Vagina (tissue), 2 donors: Measurements from ENCODE around the gene FAM162A. TPM values are rescaled to one million over a fixed set of nuclear protein-coding genes. Genes with fewer than 3 reads are reported as not detected.

Source experiments
- DNase-seq, 2 donors: peaks; one replicate each; pipeline ENCODE4 v3.0.0-alpha.2; 2017; ENCODE audit errors: extremely low spot score in 2 of 2
- H3K27ac ChIP-seq: fragments of 200-600 bp; sonication (generic); one replicate; pipeline ENCODE4 v1.5.1; 2019
- H3K27me3 ChIP-seq: fragments of 200-600 bp; sonication (generic); one replicate; pipeline ENCODE4 v1.5.1; 2019
- H3K36me3 ChIP-seq, 2 donors: fragments of 200-600 bp; sonication (generic); one replicate each; pipeline ENCODE4 v1.5.1; 2017 to 2019
- H3K4me1 ChIP-seq: fragments of 200-600 bp; sonication (generic); one replicate; pipeline ENCODE4 v1.5.1; 2019
- H3K4me3 ChIP-seq, 2 donors: fragments of 200-600 bp; sonication (generic); 1 replicate in 1 of 2; 2 replicates in 1 of 2; pipeline ENCODE4 v1.5.1; 2016 to 2019
- H3K9me3 ChIP-seq: fragments of 200-600 bp; sonication (generic); one replicate; pipeline ENCODE4 v1.5.1; 2019
- CTCF ChIP-seq, 3 experiments: fragments of 450-650 bp in 2 of 3; fragments of 200-600 bp in 1 of 3; sonication (generic) in 1 of 3; IDR thresholded peaks; one replicate each; pipeline ENCODE4 v1.5.1; 2017 to 2019; ENCODE audit warnings: antibody characterized with exemption in 3 of 3, mild to moderate bottlenecking in 2 of 3, moderate library complexity in 2 of 3
- POLR2A ChIP-seq, 2 donors: fragments of 450-650 bp; IDR thresholded peaks; one replicate each; pipeline ENCODE4 v1.6.1; 2017; ENCODE audit warnings: antibody characterized with exemption in 2 of 2, mild to moderate bottlenecking in 2 of 2, moderate library complexity in 2 of 2
- POLR2AphosphoS5 ChIP-seq, 2 donors: sonication (generic); formaldehyde crosslinking; IDR thresholded peaks; one replicate each; pipeline ENCODE4 v1.9.0; 2017; ENCODE audit warnings: antibody characterized with exemption in 2 of 2, mild to moderate bottlenecking in 2 of 2, low read depth in 1 of 2; ENCODE audit not compliant: insufficient read depth in 1 of 2
- intact Hi-C: fragments of 100-400 bp; cut with DNase I; formaldehyde crosslinking; loops from one replicate; pipeline ENCODE4 v1.15.1; 2023
- total RNA-seq: library from RNA; depleted of rRNA; stranded (reverse); fragments of >200 nt; gene quantifications from one replicate; pipeline ENCODE4 v1.2.3, GENCODE V29; 2016

FAM162A gene
- total RNA-seq, 1 donor from 2014 or later, result 29.7 TPM

- H3K27me3 ChIP-seq, result no peaks in the 10 kb centered on the region
- no peak for DNase-seq
- no peaks in the 10 kb centered on the region for H3K9me3 ChIP-seq
- no peaks in the 10 kb centered on the region for H3K36me3 ChIP-seq
- TF ChIP-seq CTCF (IDR thresholded peaks at IDR 0.05), result no peak
- no peak for TF ChIP-seq POLR2A (IDR thresholded peaks at IDR 0.05)
- no peak for TF ChIP-seq POLR2AphosphoS5 (IDR thresholded peaks at IDR 0.05; ENCODE audit: insufficient read depth in 1 of 2, low read depth in 1 of 2)
- intact Hi-C loops, result no loop called here
- peaks cover 9% of the 10 kb centered on the region for H3K4me1 ChIP-seq
- H3K4me3 ChIP-seq, result no peak overlapping the region
- H3K27ac ChIP-seq, result no peak overlapping the region
These were observed 11.6 kb downstream of the FAM162A start for GRCh38 chr3:122395582-122395981.

- intact Hi-C loops, result no loop called here
- peaks cover 9% of the 10 kb centered on the region for H3K4me1 ChIP-seq
These were observed 12.5 kb downstream of the FAM162A start for GRCh38 chr3:122396511-122396910.

GRCh38 chr3:122397201-122397600 lies 13.2 kb downstream of the FAM162A start:
- Histone ChIP-seq H3K4me1 (peaks cover 9% of the 10 kb centered on the region), H3K4me3 (no peak overlapping the region), H3K9me3 (no peaks in the 10 kb centered on the region), H3K36me3 (no peaks in the 10 kb centered on the region), H3K27me3 (no peaks in the 10 kb centered on the region), H3K27ac (no peak overlapping the region)
- DNase-seq, result no peak
- TF ChIP-seq POLR2A (IDR thresholded peaks at IDR 0.05) (no peak), CTCF (IDR thresholded peaks at IDR 0.05) (no peak), POLR2AphosphoS5 (IDR thresholded peaks at IDR 0.05; ENCODE audit: insufficient read depth in 1 of 2, low read depth in 1 of 2) (no peak)
- intact Hi-C loops, result no loop called here

More at GRCh38 chr3:122396511-122396910, 12.5 kb downstream of the FAM162A start:
- TF ChIP-seq POLR2AphosphoS5 (IDR thresholded peaks at IDR 0.05; ENCODE audit: insufficient read depth in 1 of 2, low read depth in 1 of 2) (no peak), POLR2A (IDR thresholded peaks at IDR 0.05) (no peak), CTCF (IDR thresholded peaks at IDR 0.05) (no peak)
- H3K9me3 ChIP-seq, result no peaks in the 10 kb centered on the region
- no peak for DNase-seq
- H3K27ac ChIP-seq, result no peak overlapping the region
- no peak overlapping the region for H3K4me3 ChIP-seq
- H3K27me3 ChIP-seq, result no peaks in the 10 kb centered on the region
- no peaks in the 10 kb centered on the region for H3K36me3 ChIP-seq

GRCh38 chr3:122398920-122399319 lies 14.9 kb downstream of the FAM162A start:
- intact Hi-C loops, result no loop called here
- Histone ChIP-seq H3K27ac (no peak overlapping the region), H3K9me3 (no peaks in the 10 kb centered on the region), H3K36me3 (peaks cover 0 to 11% of the 10 kb centered on the region in 2 donors), H3K4me3 (no peak overlapping the region), H3K4me1 (no peaks in the 10 kb centered on the region), H3K27me3 (no peaks in the 10 kb centered on the region)
- DNase-seq, result no peak
- TF ChIP-seq POLR2A (IDR thresholded peaks at IDR 0.05), result no peak
- TF ChIP-seq POLR2AphosphoS5 (IDR thresholded peaks at IDR 0.05; ENCODE audit: insufficient read depth in 1 of 2, low read depth in 1 of 2), result no peak
- no peak for TF ChIP-seq CTCF (IDR thresholded peaks at IDR 0.05)

- Histone ChIP-seq H3K4me3 (no peak overlapping the region), H3K27ac (no peak overlapping the region), H3K36me3 (peaks cover 8 to 38% of the 10 kb centered on the region in 2 donors), H3K9me3 (no peaks in the 10 kb centered on the region), H3K4me1 (no peaks in the 10 kb centered on the region), H3K27me3 (no peaks in the 10 kb centered on the region)
- intact Hi-C loops, result no loop called here
- no peak for DNase-seq
- TF ChIP-seq POLR2AphosphoS5 (IDR thresholded peaks at IDR 0.05; ENCODE audit: insufficient read depth in 1 of 2, low read depth in 1 of 2) (no peak), CTCF (IDR thresholded peaks at IDR 0.05) (no peak), POLR2A (IDR thresholded peaks at IDR 0.05) (no peak)
These were observed 19.5 kb downstream of the FAM162A start for GRCh38 chr3:122403489-122403888.
